Glomerular visceral epithelial cell (primary cell): Measurements from ENCODE around the gene NAT16.
"Not testable (repeated sequence)": the region's sequence is repeated elsewhere in the genome, so short reads cannot be mapped to it uniquely, and the experiment has no call there.

Source experiments
- DNase-seq: peaks from one replicate; pipeline ENCODE4 v3.0.0-alpha.2; 2016; ENCODE audit errors: extremely low spot score

Gene NAT16

DNA sequence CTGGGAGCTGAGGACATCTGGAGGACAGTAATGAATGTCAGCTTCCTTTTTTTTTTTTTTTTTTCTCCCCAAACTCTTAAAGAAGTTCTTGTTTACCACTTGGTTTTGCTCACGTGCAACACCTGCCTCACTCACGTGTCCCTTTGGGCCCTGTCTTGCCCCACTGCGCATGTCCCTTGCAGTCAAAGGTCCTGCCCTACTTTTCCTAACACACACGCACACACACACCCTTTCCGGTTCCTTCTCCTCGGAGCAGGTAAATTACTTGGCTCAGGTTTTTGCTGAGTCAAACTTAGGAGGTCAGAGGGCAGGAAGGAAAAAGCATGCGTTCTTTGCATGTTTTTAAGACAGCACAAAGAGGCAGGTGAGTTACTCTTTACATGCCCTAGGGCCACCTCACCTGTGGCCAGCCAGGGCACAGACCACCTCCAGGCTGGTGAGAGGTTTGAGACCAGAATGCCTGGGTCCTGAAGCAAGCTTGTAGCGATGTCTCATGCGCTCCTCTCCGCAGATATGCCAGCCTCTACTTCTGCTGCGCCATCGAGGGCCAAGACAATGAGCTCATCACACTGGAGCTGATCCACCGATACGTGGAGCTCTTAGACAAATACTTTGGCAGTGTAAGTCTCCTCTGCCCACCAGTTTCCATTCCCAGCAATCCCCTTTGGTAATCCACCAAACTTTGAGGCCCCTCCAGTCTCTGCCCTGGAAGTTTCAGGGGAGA lies 23.1 kb downstream of the NAT16 start:
- DNase-seq, result no peak

GRCh38 chr7:101156277-101156676 lies 23.8 kb downstream of the NAT16 start:
- DNase-seq, result no peak

DNA sequence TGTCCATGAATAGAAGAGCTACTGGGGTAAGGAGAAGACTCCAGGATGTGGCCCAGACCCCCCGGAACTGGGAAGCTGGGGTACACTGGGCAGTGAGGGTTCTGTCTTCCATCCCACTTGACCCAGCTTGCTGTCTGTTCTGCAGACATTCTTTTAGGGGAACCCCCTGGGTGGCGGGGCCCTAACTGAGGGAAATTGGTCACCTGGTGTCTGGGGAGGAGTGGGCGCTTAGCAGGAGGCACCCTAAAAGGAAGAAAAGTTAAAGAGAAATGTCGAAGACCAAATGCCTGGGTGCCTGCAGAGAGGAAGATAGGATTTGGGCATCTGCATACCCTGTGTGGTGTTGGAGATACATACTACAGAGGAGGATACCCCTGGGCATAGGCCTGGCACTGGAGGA lies 24.8 kb downstream of the NAT16 start:
- no peak for DNase-seq

DNA sequence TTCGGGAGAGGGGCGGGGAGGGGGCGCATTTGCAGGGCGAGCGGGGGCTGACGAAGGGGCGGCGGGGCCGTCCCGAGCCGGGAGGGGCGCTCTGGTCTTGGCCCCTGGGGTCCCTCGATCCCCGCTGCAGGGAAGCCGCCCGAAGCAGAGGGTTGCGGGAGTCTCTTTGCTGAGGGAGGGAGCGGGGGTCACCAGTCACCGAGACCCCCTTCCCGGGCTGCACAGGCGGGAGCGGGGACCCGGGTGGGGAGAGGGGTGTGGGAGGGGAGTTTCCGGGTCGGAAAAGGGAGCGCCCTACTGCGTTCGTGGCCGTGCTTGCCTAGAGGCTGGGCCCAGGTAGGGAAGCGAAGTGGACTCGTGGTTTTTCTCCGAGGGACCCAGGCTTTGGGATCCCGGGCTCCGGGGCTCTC lies 25.4 kb downstream of the NAT16 start:
- no peak for DNase-seq

DNA sequence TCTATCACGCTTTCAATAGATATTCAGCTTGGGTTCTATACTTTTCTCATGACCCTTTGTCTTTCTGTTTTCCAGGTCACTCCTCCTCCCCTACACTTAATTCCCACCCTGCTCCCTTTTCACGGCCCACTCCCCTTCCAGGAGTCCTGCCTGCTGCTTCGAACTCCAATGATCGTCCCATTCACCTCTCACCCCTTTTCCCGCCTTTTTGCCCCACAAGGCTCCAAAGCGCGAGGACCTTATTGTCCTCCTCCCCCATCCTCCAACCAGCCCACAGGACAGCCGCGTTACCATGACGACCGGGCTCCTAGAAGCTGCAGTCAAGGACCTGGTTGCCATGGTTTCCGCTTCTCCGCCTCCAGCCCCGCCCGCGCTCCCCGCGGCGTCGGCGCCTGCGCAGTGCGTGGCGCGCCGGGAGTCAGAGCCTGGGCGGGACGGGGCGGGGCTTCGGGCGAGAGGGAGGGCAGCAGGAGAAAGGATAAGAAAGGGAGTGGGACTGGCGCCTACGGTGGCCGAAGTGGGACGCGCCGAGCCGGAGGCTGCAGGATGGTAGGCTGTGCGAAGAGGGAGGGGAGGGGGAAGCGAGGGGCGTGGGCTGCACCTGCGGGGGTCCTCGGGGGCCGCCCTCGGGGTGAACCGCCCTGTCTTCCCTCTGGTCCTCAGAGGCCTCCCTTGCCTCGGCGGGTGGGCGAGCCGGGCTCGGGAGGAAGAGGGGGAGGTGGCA lies 26.0 kb downstream of the NAT16 start, which contains the start of gene AP1S1:
AP1S1 (plus strand) TSS at position 508 of the 724 bp plus-strand sequence; CDS start at position 547, 39 bp downstream.
- peak; percentile 97 for DNase-seq

GRCh38 chr7:101151908-101152651 lies 28.0 kb downstream of the NAT16 start:
- DNase-seq, result no peak

DNA sequence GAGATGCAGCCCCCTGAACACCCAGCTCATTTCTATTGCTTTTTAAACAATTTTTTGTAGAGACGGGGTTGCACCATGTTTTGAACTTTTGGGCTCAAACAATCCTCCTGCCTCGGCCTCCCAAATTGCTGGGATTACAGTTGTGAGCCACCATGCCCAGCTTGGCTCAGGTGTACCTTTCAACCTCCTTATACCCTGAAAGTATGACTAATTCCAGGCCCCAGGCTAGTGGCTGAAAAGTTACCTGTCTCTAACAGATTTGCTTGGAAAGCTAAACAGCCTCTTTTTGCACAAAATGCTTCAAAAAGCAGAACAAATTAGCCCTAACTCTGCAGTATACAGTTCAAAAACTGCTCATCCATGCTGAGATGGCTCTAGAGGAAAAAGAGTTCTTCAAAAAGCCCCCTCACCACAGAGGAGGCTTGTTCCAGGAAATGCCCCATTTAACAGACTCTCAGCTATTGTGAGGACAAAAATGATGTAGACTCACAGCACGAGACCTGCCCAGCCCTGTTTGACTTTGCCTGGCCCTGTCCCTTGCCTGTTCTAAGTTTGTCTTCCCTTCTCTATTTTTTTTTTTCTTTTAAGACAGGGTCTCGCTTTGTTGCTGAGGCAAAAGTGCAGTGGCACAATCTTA lies 39.2 kb downstream of the NAT16 start:
- no peak for DNase-seq

DNA sequence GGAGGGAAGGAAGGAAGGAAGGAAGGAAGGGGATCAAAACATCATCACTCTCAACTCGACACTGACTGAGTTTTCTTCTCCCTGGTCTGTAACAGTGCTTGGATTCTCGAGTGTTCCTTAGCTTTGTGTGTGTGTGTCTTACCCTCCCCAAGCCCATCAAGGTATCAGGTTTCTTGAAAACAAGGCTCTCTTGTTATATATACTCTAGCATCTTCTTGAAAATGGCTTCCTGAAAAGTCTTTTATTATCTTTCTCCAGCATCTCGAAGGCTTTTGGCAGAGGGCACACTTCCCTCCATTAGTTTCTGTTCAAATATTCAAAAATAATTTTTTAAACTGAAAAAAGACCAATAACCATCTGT lies 39.8 kb downstream of the NAT16 start:
- no peak for DNase-seq

- peak; percentile 95 for DNase-seq
Measured at GRCh38 chr7:101138213-101138870, 41.8 kb downstream of the NAT16 start.

DNA sequence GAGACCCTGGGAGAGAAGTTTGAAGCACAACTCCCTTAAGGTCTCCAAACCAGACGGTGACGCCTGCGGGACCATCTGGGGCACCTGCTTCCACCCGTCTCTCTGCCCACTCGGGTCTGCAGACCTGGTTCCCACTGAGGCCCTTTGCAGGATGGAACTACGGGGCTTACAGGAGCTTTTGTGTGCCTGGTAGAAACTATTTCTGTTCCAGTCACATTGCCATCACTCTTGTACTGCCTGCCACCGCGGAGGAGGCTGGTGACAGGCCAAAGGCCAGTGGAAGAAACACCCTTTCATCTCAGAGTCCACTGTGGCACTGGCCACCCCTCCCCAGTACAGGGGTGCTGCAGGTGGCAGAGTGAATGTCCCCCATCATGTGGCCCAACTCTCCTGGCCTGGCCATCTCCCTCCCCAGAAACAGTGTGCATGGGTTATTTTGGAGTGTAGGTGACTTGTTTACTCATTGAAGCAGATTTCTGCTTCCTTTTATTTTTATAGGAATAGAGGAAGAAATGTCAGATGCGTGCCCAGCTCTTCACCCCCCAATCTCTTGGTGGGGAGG lies 42.4 kb downstream of the NAT16 start:
- no peak for DNase-seq

GRCh38 chr7:101134399-101134980 lies 45.6 kb downstream of the NAT16 start:
- DNase-seq, result no peak

- no peak for DNase-seq
Measured at GRCh38 chr7:101133621-101134398, 46.3 kb downstream of the NAT16 start.

DNA sequence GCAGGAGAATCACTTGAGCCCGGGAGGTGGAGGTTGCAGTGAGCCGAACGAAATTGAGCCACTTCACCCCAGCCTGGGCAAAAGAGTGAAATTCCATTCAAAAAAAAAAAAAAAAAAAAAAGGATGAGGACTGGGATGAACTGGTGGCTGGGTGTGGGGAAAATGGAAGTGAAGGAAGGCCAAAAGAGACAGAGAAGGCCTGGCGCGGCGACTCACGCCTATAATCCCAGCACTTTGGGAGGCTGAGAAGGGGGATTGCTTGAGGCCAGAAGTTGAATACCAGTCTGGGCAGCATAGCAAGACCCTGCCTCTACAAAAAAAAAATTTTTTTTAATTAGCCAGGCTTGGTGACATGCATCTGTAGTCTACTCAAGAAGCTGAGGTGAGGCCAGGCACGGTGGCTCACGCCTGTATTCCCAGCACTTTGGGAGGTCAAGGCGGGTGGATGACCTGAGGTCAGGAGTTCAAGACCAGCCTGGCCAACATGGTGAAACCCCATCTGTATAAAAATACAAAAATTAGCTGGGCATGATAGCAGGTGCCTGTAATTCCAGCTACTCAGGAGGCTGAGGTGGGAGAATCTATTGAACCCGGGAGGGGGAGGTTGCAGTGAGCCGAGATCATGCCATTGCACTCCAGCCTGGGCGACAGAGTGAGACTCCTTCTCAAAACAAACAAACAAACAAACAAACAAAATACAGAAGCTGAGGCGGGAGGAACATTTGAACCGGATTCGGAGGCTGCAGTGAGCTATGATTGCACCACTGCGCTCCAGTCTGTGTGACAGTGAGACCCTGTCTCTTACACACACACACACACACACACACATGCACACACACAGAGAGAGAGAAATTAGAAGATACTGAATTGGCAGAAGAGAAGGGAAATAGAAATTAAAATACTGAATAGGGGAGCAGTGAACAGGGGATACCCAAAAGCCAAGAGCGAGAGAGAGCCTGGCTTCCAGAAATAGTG lies 47.2 kb downstream of the NAT16 start:
- DNase-seq, result not testable (repeated sequence)

DNA sequence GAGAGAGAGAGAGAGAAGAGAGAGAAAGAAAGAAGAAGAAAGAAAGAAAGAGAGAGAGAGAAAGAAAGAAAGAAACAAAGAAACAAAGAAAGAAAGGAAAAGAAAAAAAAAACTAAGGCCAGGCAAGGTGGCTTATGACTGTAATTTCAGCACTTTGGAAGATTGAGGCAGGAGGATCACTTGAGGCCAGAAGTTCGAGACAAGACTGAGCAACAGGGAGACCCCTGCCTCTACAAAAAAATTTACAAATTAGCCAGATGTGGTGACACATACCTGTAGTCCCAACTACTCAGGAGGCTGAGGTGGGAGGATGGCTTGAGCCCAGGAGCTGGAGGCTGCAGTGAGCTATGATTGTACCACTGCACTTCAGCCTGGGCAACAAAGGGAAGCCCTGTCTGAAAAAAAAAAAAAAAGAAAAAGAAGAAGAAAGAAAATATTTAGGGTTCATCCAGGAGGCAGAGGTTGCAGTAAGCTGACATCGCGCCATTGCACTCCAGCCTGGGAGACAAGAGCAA lies 50.4 kb downstream of the NAT16 start:
- DNase-seq, result no peak

GRCh38 chr7:101128040-101128834 lies 51.9 kb downstream of the NAT16 start:
- peak; percentile 70 for DNase-seq

GRCh38 chr7:101127460-101128039 lies 52.5 kb downstream of the NAT16 start:
- no peak for DNase-seq
